ENCODE measurements around the gene ADGRB3.

GRCh38 chr6:68978411-68978810, 343.3 kb downstream of the ADGRB3 start:
- TF ChIP-seq CTCF (IDR thresholded peaks at IDR 0.05) (no peak), EZH2phosphoT487 (IDR thresholded peaks at IDR 0.05) (no peak)

Data from neural progenitor cell (in vitro differentiated cells).